BE2C (cell line): ENCODE measurements around the gene PRKCH.

Experiments used
- DNase-seq: peaks from one replicate; pipeline ENCODE4 v3.0.0-alpha.2; 2020
- H3K27me3 ChIP-seq: fragments of 250-450 bp; sonication (Bioruptor Pico); 2 replicates; pipeline ENCODE4 v1.5.1; 2020; ENCODE audit warnings: mild to moderate bottlenecking
- H3K36me3 ChIP-seq: fragments of 250-450 bp; sonication (Bioruptor Pico); 2 replicates; pipeline ENCODE4 v1.5.1; 2020; ENCODE audit warnings: mild to moderate bottlenecking
- H3K4me1 ChIP-seq: fragments of 250-450 bp; sonication (Bioruptor Pico); 2 replicates; pipeline ENCODE4 v1.5.1; 2020
- H3K4me3 ChIP-seq: 2 replicates; pipeline ENCODE4 v1.5.1; 2011; ENCODE audit warnings: low read depth, low read length
- H3K9me3 ChIP-seq: fragments of 250-450 bp; sonication (Bioruptor Pico); 2 replicates; pipeline ENCODE4 v1.5.1; 2020
- CTCF ChIP-seq: IDR thresholded peaks from 2 replicates; pipeline ENCODE4 v1.5.1; 2012; ENCODE audit warnings: mild to moderate bottlenecking, low read depth, low read length

The PRKCH gene

DNA sequence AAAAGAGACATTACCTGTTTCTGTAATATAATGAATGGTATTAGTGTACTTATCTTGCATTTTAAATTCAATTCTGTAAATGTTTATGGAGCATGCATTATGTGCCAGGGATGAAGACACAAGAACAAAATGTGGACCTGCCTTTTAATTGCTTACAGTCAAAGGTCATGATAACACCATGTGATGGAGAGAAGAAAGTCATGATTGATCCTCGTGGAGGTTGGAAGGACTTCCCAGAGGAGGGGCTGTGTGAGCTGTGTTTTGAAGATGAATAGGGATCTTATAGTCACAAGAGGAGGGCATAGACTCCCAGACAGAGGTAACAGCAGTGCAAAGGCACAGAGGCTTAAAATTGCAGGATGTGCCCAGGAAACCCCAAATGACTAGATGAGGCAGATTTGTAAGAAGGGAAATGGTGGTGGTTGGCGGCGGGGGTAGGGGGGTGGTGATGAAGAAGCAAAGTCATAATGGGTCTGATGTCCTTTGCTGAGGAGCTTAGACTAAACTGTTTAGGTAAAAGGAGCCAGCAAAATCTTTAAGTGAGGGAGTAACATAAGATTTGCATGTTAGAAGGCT is 151.5 kb downstream of the PRKCH start:
- TF ChIP-seq CTCF = no peak
- Histone ChIP-seq H3K4me1 (peaks cover 43% of the 10 kb centered on the region), H3K4me3 (peak overlapping the region; percentile 41), H3K27me3 (no peaks in the 10 kb centered on the region), H3K9me3 (no peaks in the 10 kb centered on the region), H3K36me3 (no peaks in the 10 kb centered on the region)
- no peak for DNase-seq

- Histone ChIP-seq H3K4me3 (no peak overlapping the region), H3K4me1 (peaks cover 45% of the 10 kb centered on the region), H3K36me3 (no peaks in the 10 kb centered on the region), H3K9me3 (no peaks in the 10 kb centered on the region), H3K27me3 (no peaks in the 10 kb centered on the region)
- no peak for DNase-seq
- TF ChIP-seq CTCF = no peak
Observed at GRCh38 chr14:61474015-61474414, 152.6 kb downstream of the PRKCH start.

- no peaks in the 10 kb centered on the region for H3K36me3 ChIP-seq
- no peaks in the 10 kb centered on the region for H3K27me3 ChIP-seq
- TF ChIP-seq CTCF = no peak; the same call in 1 of the 2 replicates
- peaks cover 47% of the 10 kb centered on the region for H3K4me1 ChIP-seq
- H3K4me3 ChIP-seq = no peak overlapping the region
- H3K9me3 ChIP-seq = no peaks in the 10 kb centered on the region
- DNase-seq = no peak
Observed at GRCh38 chr14:61474701-61475100, 153.3 kb downstream of the PRKCH start.

- TF ChIP-seq CTCF = peak; percentile 74
- H3K4me3 ChIP-seq = no peak overlapping the region
- no peaks in the 10 kb centered on the region for H3K36me3 ChIP-seq
- no peaks in the 10 kb centered on the region for H3K27me3 ChIP-seq
- no peaks in the 10 kb centered on the region for H3K9me3 ChIP-seq
- DNase-seq = no peak
- peaks cover 43% of the 10 kb centered on the region for H3K4me1 ChIP-seq
Observed at GRCh38 chr14:61475316-61475715, 153.9 kb downstream of the PRKCH start.

DNA sequence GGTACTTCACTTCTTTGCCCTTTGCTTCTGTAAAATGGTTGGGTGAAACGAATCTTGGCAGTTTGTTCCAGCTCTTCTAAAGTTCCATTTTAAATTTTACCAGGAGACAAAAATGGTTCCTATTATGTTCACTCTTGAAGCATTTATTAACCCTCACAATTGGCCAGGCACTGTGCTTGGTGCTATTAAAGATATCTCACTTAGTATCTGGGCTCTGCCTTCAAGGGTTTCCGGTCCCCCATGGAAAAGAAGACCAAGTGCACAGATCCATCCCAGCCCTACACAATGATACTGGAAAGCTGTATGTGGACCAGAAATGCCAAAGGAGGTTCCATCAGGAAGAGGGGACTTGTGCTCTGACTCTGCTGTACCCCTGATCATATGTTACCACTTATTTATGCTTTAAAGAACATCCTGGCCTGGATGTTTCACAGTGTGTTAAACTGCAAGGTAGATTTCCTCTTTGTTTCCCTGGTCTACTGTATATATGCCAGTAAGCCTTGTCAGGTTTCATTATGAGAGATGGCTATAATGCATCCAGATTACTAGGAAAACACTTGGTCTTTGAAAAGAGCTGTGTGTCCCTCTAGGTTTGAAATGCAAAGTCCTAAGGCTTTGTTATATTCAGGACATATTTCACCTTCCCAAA is 154.8 kb downstream of the PRKCH start:
- no peak overlapping the region for H3K4me3 ChIP-seq
- H3K36me3 ChIP-seq = no peaks in the 10 kb centered on the region
- H3K9me3 ChIP-seq = no peaks in the 10 kb centered on the region
- DNase-seq = peak; percentile 20
- TF ChIP-seq CTCF = no peak
- no peaks in the 10 kb centered on the region for H3K27me3 ChIP-seq
- H3K4me1 ChIP-seq = peaks cover 40% of the 10 kb centered on the region

- Histone ChIP-seq H3K4me1 (peaks cover 44% of the 10 kb centered on the region), H3K36me3 (no peaks in the 10 kb centered on the region), H3K27me3 (no peaks in the 10 kb centered on the region), H3K9me3 (no peaks in the 10 kb centered on the region), H3K4me3 (peak overlapping the region; percentile 15)
- DNase-seq = peak; percentile 37
- no peak for TF ChIP-seq CTCF
Observed at GRCh38 chr14:61476754-61477410, 155.5 kb downstream of the PRKCH start.
